ENCODE data around the gene UBFD1.

UBFD1 gene

GRCh38 chr16:23523876-23524385 is 33.6 kb upstream of the UBFD1 start:
- Histone ChIP-seq H3K27me3 (ENCODE audit: control insufficient read depth, insufficient read depth, low read length, poor library complexity, severe bottlenecking) (no peaks in the 10 kb centered on the region), H3K27ac (ENCODE audit: insufficient read depth, low read depth, low read length, poor library complexity, severe bottlenecking) (no peak overlapping the region), H3K36me3 (ENCODE audit: control insufficient read depth, insufficient read depth, low read length) (peaks cover 36% of the 10 kb centered on the region), H3K9me3 (ENCODE audit: control insufficient read depth, low read length) (no peaks in the 10 kb centered on the region), H3K4me1 (ENCODE audit: control insufficient read depth, insufficient read depth, low read length) (no peaks in the 10 kb centered on the region), H3K4me3 (ENCODE audit: insufficient read depth, low read depth, low read length) (no peak overlapping the region)
- 92 to 96% methylated on average over 7 of the region's 7 CpGs for WGBS, 2 experiments

DNA sequence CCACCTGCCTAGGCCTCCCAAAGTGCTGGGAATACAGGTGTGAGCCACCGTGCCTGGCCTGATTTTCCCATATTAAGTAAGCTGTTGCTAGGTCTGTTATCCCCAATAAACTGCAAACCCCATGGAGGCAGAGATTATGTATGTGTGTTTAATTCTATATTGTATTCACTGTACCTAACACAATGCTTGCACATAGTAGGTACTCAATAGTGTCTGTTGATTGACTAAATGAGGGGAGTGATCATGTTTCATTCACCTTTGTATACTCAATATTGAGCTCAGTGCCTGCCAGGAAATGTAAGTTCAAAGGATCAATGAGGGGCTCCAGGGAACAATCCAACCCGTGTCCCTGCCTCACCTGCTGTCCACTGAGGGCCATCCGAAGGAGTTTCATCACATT is 32.6 kb upstream of the UBFD1 start:
- 95 to 96% methylated on average over 3 of the region's 3 CpGs for WGBS, 2 experiments
- H3K4me1 ChIP-seq (ENCODE audit: control insufficient read depth, insufficient read depth, low read length) = no peaks in the 10 kb centered on the region
- H3K36me3 ChIP-seq (ENCODE audit: control insufficient read depth, insufficient read depth, low read length) = peaks cover 46% of the 10 kb centered on the region

GRCh38 chr16:23527961-23528643 is 29.4 kb upstream of the UBFD1 start:
- 90 to 91% methylated on average over 11 of the region's 11 CpGs for WGBS, 2 experiments
- Histone ChIP-seq H3K4me1 (ENCODE audit: control insufficient read depth, insufficient read depth, low read length) (no peaks in the 10 kb centered on the region), H3K36me3 (ENCODE audit: control insufficient read depth, insufficient read depth, low read length) (peaks cover 41% of the 10 kb centered on the region), H3K27me3 (ENCODE audit: control insufficient read depth, insufficient read depth, low read length, poor library complexity, severe bottlenecking) (no peaks in the 10 kb centered on the region), H3K9me3 (ENCODE audit: control insufficient read depth, low read length) (no peaks in the 10 kb centered on the region), H3K27ac (ENCODE audit: insufficient read depth, low read depth, low read length, poor library complexity, severe bottlenecking) (no peak overlapping the region), H3K4me3 (ENCODE audit: insufficient read depth, low read depth, low read length) (no peak overlapping the region)

More for the DNA sequence above, 32.6 kb upstream of the UBFD1 start:
- H3K27ac ChIP-seq (ENCODE audit: insufficient read depth, low read depth, low read length, poor library complexity, severe bottlenecking) = no peak overlapping the region
- H3K4me3 ChIP-seq (ENCODE audit: insufficient read depth, low read depth, low read length) = no peak overlapping the region
- no peaks in the 10 kb centered on the region for H3K27me3 ChIP-seq (ENCODE audit: control insufficient read depth, insufficient read depth, low read length, poor library complexity, severe bottlenecking)
- no peaks in the 10 kb centered on the region for H3K9me3 ChIP-seq (ENCODE audit: control insufficient read depth, low read length)

GRCh38 chr16:23528644-23529310 is 28.8 kb upstream of the UBFD1 start:
- Histone ChIP-seq H3K27me3 (ENCODE audit: control insufficient read depth, insufficient read depth, low read length, poor library complexity, severe bottlenecking) (no peaks in the 10 kb centered on the region), H3K36me3 (ENCODE audit: control insufficient read depth, insufficient read depth, low read length) (peaks cover 37% of the 10 kb centered on the region), H3K27ac (ENCODE audit: insufficient read depth, low read depth, low read length, poor library complexity, severe bottlenecking) (no peak overlapping the region), H3K9me3 (ENCODE audit: control insufficient read depth, low read length) (no peaks in the 10 kb centered on the region), H3K4me1 (ENCODE audit: control insufficient read depth, insufficient read depth, low read length) (no peaks in the 10 kb centered on the region), H3K4me3 (ENCODE audit: insufficient read depth, low read depth, low read length) (no peak overlapping the region)
- 94 to 97% methylated on average over 10 of the region's 10 CpGs for WGBS, 2 experiments

DNA sequence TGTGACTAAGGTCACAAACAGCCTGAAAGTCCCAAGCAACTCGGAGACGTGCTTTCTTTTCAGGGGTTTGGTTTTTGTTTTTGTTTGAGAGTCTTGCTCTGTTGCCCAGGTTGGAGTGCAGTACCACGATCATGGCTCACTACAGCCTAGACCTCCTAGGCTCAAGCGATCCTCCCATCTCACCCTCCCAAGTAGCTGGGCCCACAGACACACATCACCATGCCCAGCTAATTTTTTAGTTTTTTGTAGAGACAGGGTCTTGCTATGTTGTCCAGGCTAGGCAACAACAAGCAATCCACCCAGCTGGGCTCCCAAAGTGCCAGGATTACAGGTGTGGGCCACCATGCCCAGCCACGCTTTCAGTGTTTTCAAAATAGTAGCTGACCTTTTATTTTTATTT is 27.5 kb upstream of the UBFD1 start:
- H3K4me3 ChIP-seq (ENCODE audit: insufficient read depth, low read depth, low read length) = no peak overlapping the region
- peaks cover 44% of the 10 kb centered on the region for H3K36me3 ChIP-seq (ENCODE audit: control insufficient read depth, insufficient read depth, low read length)
- H3K27me3 ChIP-seq (ENCODE audit: control insufficient read depth, insufficient read depth, low read length, poor library complexity, severe bottlenecking) = no peaks in the 10 kb centered on the region
- 93 to 95% methylated on average over 5 of the region's 5 CpGs for WGBS, 2 experiments
- no peak overlapping the region for H3K27ac ChIP-seq (ENCODE audit: insufficient read depth, low read depth, low read length, poor library complexity, severe bottlenecking)
- no peaks in the 10 kb centered on the region for H3K9me3 ChIP-seq (ENCODE audit: control insufficient read depth, low read length)
- H3K4me1 ChIP-seq (ENCODE audit: control insufficient read depth, insufficient read depth, low read length) = no peaks in the 10 kb centered on the region

- Histone ChIP-seq H3K4me1 (ENCODE audit: control insufficient read depth, insufficient read depth, low read length) (no peaks in the 10 kb centered on the region), H3K9me3 (ENCODE audit: control insufficient read depth, low read length) (no peaks in the 10 kb centered on the region), H3K27me3 (ENCODE audit: control insufficient read depth, insufficient read depth, low read length, poor library complexity, severe bottlenecking) (no peaks in the 10 kb centered on the region), H3K4me3 (ENCODE audit: insufficient read depth, low read depth, low read length) (no peak overlapping the region), H3K27ac (ENCODE audit: insufficient read depth, low read depth, low read length, poor library complexity, severe bottlenecking) (no peak overlapping the region), H3K36me3 (ENCODE audit: control insufficient read depth, insufficient read depth, low read length) (peaks cover 48% of the 10 kb centered on the region)
- 89 to 92% methylated on average over 1 of the region's 1 CpG for WGBS, 2 experiments
Observed at GRCh38 chr16:23532448-23532847, 25.1 kb upstream of the UBFD1 start.

DNA sequence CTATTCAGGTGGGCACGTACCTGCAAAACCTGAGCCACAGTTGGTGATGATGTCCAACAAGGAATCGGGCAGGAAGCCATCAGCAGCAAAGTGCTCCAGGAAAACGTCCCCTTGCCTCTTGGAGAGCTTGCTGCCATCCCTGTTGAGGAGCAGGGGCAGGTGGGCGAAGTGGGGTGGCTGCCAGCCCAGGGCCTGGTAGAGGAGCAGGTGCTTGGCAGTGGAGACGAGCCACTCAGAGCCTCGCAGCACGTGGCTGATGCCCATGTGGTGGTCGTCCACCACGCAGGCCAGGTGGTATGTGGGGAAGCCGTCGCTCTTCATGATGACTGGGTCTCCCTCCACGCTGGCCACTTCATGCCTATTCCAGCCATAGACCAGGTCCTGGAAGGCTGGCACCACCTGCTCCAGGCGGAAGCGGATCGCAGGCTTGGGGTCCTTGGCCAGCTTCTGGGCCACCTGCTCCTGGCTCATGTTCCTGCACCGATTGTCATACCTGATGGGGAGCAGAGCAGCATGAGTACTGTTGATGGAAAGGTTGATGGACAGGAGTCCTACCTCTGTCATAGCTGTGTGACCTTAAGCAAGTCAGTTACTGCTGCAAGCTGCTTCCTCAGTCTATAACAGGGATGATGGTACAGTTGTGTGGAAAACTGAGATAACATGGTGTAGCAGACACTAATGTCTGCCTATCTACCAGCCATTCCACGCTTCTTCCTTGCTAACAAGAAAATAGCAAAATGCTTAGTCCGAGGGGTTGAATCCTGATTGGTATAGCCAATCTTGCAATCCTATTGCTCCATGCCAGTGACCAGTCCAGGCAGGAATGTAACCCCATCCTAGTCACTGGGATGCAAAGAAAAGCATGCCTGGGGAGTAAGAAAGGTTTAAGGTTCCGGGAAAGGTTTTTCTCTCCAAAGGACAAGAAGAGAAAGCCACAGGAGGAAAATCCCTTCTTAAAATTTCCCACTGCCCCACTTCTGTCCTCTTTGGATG is 22.4 kb upstream of the UBFD1 start:
- peaks cover 29% of the 10 kb centered on the region for H3K36me3 ChIP-seq (ENCODE audit: control insufficient read depth, insufficient read depth, low read length)
- no peak overlapping the region for H3K27ac ChIP-seq (ENCODE audit: insufficient read depth, low read depth, low read length, poor library complexity, severe bottlenecking)
- H3K9me3 ChIP-seq (ENCODE audit: control insufficient read depth, low read length) = no peaks in the 10 kb centered on the region
- no peak overlapping the region for H3K4me3 ChIP-seq (ENCODE audit: insufficient read depth, low read depth, low read length)
- no peaks in the 10 kb centered on the region for H3K27me3 ChIP-seq (ENCODE audit: control insufficient read depth, insufficient read depth, low read length, poor library complexity, severe bottlenecking)
- WGBS, 2 experiments = 95% methylated on average over 19 of the region's 19 CpGs
- no peaks in the 10 kb centered on the region for H3K4me1 ChIP-seq (ENCODE audit: control insufficient read depth, insufficient read depth, low read length)

DNA sequence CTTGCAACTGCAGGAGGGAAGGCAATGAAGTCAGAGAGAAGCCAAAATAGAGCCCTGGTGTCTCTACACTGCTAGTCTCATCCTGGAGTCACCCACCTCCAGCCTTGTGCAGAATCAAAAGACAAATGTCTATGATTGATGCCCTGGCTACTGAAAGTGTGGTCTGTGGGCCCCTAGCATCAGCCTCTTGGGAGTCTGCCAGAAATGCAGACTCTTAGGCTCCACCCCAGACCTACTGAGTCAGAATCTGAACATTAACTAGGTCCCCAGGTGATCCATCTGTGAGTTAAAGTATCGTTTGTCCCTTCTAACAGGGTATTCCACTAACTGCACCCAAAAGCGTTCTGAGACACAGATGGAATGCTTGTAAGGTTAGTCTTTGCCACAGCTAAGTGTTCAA is 21.6 kb upstream of the UBFD1 start:
- no peaks in the 10 kb centered on the region for H3K4me1 ChIP-seq (ENCODE audit: control insufficient read depth, insufficient read depth, low read length)
- no peak overlapping the region for H3K27ac ChIP-seq (ENCODE audit: insufficient read depth, low read depth, low read length, poor library complexity, severe bottlenecking)
- H3K4me3 ChIP-seq (ENCODE audit: insufficient read depth, low read depth, low read length) = no peak overlapping the region
- 86 to 92% methylated on average over 2 of the region's 2 CpGs for WGBS, 2 experiments
- peaks cover 29% of the 10 kb centered on the region for H3K36me3 ChIP-seq (ENCODE audit: control insufficient read depth, insufficient read depth, low read length)
- H3K9me3 ChIP-seq (ENCODE audit: control insufficient read depth, low read length) = no peaks in the 10 kb centered on the region
- no peaks in the 10 kb centered on the region for H3K27me3 ChIP-seq (ENCODE audit: control insufficient read depth, insufficient read depth, low read length, poor library complexity, severe bottlenecking)

DNA sequence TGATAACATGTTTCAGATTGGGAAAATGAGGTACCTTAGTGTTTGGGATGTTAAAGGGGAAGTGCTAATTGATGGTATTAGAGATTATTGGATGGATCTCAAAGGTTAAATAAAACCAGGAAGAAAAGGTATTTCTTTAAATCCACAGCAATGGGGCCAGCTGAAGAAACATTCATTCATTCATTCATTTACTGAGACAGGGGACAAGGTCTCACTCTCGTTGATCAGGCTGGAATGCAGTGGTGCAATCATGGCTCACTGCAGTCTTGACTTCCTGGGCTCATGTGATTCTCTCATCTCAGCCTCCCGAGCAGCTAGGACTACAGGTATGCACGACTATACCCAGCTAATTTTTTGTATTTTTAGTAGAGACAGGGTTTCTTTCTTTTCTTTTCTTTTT is 20.1 kb upstream of the UBFD1 start:
- Histone ChIP-seq H3K27me3 (ENCODE audit: control insufficient read depth, insufficient read depth, low read length, poor library complexity, severe bottlenecking) (no peaks in the 10 kb centered on the region), H3K4me3 (ENCODE audit: insufficient read depth, low read depth, low read length) (no peak overlapping the region), H3K9me3 (ENCODE audit: control insufficient read depth, low read length) (no peaks in the 10 kb centered on the region), H3K4me1 (ENCODE audit: control insufficient read depth, insufficient read depth, low read length) (no peaks in the 10 kb centered on the region), H3K27ac (ENCODE audit: insufficient read depth, low read depth, low read length, poor library complexity, severe bottlenecking) (no peak overlapping the region), H3K36me3 (ENCODE audit: control insufficient read depth, insufficient read depth, low read length) (peaks cover 29% of the 10 kb centered on the region)
- WGBS, 2 experiments = 87 to 95% methylated on average over 3 of the region's 3 CpGs

DNA sequence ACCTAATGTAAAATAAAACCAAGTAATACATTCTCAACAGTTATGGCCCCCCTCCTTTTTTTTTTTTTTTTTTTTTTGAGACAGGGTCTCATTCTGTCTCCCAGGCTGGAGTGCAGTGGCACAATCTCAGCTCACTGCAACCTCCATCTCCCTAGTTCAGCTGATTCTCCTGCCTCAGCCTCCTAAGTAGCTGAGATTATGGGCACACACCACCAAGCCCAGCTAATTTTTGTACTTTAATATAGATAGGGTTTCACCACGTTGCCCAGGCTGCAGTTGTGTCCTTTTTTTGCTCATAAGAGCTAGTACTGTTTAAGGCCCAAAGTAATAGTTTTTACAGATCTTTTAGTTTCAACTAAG is 18.6 kb upstream of the UBFD1 start:
- Histone ChIP-seq H3K4me1 (ENCODE audit: control insufficient read depth, insufficient read depth, low read length) (no peaks in the 10 kb centered on the region), H3K36me3 (ENCODE audit: control insufficient read depth, insufficient read depth, low read length) (peaks cover 23% of the 10 kb centered on the region), H3K27ac (ENCODE audit: insufficient read depth, low read depth, low read length, poor library complexity, severe bottlenecking) (no peak overlapping the region), H3K9me3 (ENCODE audit: control insufficient read depth, low read length) (no peaks in the 10 kb centered on the region), H3K4me3 (ENCODE audit: insufficient read depth, low read depth, low read length) (no peak overlapping the region), H3K27me3 (ENCODE audit: control insufficient read depth, insufficient read depth, low read length, poor library complexity, severe bottlenecking) (no peaks in the 10 kb centered on the region)
- WGBS, 2 experiments = 92% methylated on average over 1 of the region's 1 CpG; no CpG with 5 or more reads in 1 of the 2 experiments
